Fibroblast of skin of right quadriceps (primary cell): ENCODE data around the gene KLK13.

Experiments used
- DNase-seq: peaks from one replicate; pipeline ENCODE4 v3.0.0-alpha.2; 2013

Gene KLK13

GRCh38 chr19:51018745-51019543 lies 45.9 kb downstream of the KLK13 start:
- DNase-seq = no peak

- DNase-seq = peak; percentile 17
Measured at GRCh38 chr19:51016798-51017683, 47.9 kb downstream of the KLK13 start.

DNA sequence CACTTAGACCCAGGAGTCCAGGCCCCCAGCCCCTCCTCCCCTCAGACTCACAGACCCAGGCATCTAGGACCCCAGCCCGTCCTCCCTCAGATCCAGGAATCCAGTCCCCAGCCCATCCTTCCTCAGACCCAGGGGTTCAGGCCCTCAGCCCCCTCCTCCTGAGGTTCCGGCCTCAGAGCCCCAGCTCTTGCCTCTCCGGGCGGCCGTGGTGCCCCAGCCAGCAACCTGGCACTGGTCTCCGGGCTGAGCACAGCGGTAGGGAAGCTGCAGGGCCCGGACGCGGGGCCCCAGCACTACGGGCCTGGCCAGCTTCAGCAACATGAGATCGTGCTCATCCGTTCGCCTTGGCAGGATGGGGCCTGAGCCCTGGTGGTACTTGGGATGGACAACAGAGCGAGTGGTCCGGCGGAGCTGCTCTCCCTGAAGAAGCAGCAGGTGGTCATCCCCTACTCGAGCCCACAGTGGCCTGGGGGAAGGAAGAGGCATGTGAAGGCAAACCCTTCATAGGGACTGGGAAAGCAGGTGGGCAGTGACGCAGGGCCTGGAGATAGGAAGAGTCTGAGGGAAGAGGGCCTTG lies 49.1 kb downstream of the KLK13 start:
- no peak for DNase-seq

DNA sequence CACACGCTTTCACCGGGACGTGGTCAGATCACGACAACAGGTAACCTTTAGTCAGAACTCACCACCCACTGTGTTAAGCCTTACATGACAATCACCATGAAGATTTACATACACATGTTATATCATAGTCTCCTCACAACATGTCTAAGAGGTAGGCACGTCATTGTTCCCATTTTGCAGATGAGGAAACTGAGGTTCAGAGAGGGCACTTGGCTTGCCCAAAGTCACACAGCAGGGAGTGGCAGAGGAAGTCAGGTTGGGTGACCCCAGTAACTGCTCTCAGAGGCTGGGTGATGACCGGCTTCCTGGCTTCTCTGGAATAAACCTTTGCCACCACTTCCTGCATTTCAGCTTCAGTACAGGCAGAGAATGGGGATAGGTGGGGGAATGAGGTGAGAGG lies 50.6 kb downstream of the KLK13 start:
- no peak for DNase-seq

DNA sequence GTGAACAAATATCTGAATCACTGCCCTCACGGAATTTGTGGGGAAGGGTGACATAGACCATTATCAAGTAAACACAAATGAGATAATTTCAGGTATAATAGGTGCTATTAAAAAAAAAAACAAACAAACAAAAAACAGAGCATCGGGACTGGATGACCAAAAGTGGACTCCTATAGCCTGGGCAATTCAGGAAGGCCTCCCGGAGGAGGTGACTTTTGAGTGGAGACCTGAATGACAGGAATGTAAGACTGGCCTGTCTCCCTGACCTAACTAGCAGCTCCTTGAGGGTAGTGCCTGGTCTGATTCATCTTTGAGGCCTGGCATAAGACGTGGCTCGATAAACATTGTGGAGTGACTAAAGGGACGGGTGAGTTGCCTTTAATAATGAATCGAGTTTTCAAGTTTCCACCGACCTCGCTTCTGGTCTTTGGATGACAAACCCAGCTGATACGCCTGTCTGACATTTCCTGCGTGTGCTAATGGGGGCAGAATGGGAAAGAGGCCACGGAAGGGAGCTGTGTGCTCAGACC lies 52.2 kb downstream of the KLK13 start:
- DNase-seq = no peak

DNA sequence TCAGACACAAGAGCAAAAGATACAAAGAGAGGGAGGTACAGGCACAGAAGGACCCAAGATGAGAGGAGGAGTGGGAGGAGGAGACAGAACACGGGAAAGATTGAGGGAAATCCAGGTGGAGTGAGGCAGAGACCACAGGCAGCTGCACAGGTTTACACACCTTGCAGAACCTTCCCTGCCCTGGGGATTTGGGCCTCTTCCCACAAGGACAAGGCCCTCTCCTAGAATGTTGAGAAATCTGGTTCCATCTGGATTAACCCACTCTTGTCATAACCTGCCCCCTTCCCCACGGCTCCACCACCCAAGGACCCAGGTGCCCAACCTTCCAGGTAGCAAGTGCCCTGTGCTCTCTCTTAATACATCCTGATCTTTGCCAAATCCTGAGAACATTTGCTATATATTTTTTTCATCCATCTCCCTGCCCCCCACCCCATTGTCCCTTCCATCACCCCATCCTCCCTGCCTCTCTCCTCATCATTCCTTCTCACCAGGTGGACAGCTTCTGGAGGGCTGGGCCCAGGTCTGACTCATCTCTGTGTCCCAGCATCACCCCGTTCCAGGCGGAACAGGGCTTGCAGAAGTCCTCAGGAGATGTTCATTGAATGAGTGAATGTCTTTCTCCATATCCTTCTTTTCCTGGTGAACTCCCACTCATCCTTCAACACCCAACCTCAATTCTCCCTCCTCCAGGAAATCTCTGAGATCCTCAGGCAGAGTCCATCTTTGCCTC lies 54.7 kb downstream of the KLK13 start:
- DNase-seq = no peak

- no peak for DNase-seq
Measured at GRCh38 chr19:51009061-51009891, 55.6 kb downstream of the KLK13 start.

- DNase-seq = no peak
Measured at GRCh38 chr19:51007488-51007887, 57.4 kb downstream of the KLK13 start.

- DNase-seq = no peak
Measured at GRCh38 chr19:51006406-51006805, 58.5 kb downstream of the KLK13 start.
